Neural progenitor cell (in vitro differentiated cells): ENCODE measurements around the gene ROR2. TPM values are rescaled to one million over a fixed set of nuclear protein-coding genes. Genes with fewer than 3 reads are reported as not detected.

Experiments
- DNase-seq: peaks from one replicate; pipeline ENCODE4 v3.0.0-alpha.2; 2016; ENCODE audit warnings: low spot score
- H2AFZ ChIP-seq: fragments of 200-600 bp; sonication (generic); replicated peaks from 2 replicates; pipeline ENCODE4 v1.6.1; 2016; ENCODE audit warnings: antibody characterized with exemption
- H3F3A ChIP-seq: fragments of 200-600 bp; sonication (generic); 2 replicates; pipeline ENCODE4 v1.6.1; 2016; ENCODE audit warnings: antibody characterized with exemption, low read depth
- H3K27ac ChIP-seq: fragments of 200-600 bp; sonication (generic); 2 replicates; pipeline ENCODE4 v1.5.1; 2016; ENCODE audit warnings: mild to moderate bottlenecking
- H3K27me3 ChIP-seq: fragments of 200-600 bp; sonication (generic); 2 replicates; pipeline ENCODE4 v1.6.1; 2016; ENCODE audit warnings: mild to moderate bottlenecking, moderate library complexity
- H3K36me3 ChIP-seq: fragments of 200-600 bp; sonication (generic); 2 replicates; pipeline ENCODE4 v1.5.1; 2016
- H3K4me1 ChIP-seq: fragments of 200-600 bp; sonication (generic); 2 replicates; pipeline ENCODE4 v1.6.1; 2016; ENCODE audit warnings: mixed run types
- H3K4me2 ChIP-seq: fragments of 200-600 bp; sonication (generic); 2 replicates; pipeline ENCODE4 v1.6.1; 2016
- H3K4me3 ChIP-seq: fragments of 200-600 bp; sonication (generic); 2 replicates; pipeline ENCODE4 v1.5.1; 2016
- H3K79me2 ChIP-seq: fragments of 200-600 bp; sonication (generic); 2 replicates; pipeline ENCODE4 v1.6.1; 2016; ENCODE audit warnings: low read depth
- H3K9ac ChIP-seq: fragments of 200-600 bp; sonication (generic); 2 replicates; pipeline ENCODE4 v1.6.1; 2016
- H3K9me3 ChIP-seq: fragments of 200-600 bp; sonication (generic); 2 replicates; pipeline ENCODE4 v1.5.1; 2016; ENCODE audit warnings: low read depth
- H4K20me1 ChIP-seq: fragments of 200-600 bp; sonication (generic); 2 replicates; pipeline ENCODE4 v1.6.1; 2016; ENCODE audit warnings: low read depth
- H3K27ac Mint-ChIP-seq: 3 replicates; pipeline ENCODE4 v1.8.0; 2021; ENCODE audit warnings: mixed read lengths
- H3K27me3 Mint-ChIP-seq: 2 replicates; pipeline ENCODE4 v1.8.0; 2022; ENCODE audit warnings: low read depth, mild to moderate bottlenecking, inconsistent platforms, moderate library complexity, mixed read lengths; ENCODE audit not compliant: insufficient read depth
- H3K36me3 Mint-ChIP-seq: 3 replicates; pipeline ENCODE4 v1.8.0; 2021; ENCODE audit warnings: mixed read lengths
- H3K4me1 Mint-ChIP-seq: 3 replicates; pipeline ENCODE4 v1.8.0; 2021; ENCODE audit warnings: mixed read lengths
- H3K4me3 Mint-ChIP-seq: 3 replicates; pipeline ENCODE4 v1.8.0; 2021; ENCODE audit warnings: mild to moderate bottlenecking, moderate library complexity, mixed read lengths
- H3K9me3 Mint-ChIP-seq: 3 replicates; pipeline ENCODE4 v1.8.0; 2020; ENCODE audit warnings: mixed read lengths
- EZH2 ChIP-seq: fragments of 200-600 bp; sonication (generic); IDR thresholded peaks from 2 replicates; pipeline ENCODE4 v1.6.1; 2017; ENCODE audit warnings: antibody characterized with exemption, mild to moderate bottlenecking, moderate library complexity
- EZH2phosphoT487 ChIP-seq: fragments of 200-600 bp; sonication (generic); IDR thresholded peaks from 2 replicates; pipeline ENCODE4 v1.6.1; 2017; ENCODE audit warnings: antibody characterized with exemption
- total RNA-seq: library from RNA; depleted of rRNA; stranded (reverse); fragments of >200 nt; gene quantifications from 2 replicates; pipeline ENCODE4 v1.2.3, GENCODE V29; 2015; ENCODE audit warnings: low replicate concordance
- TF ChIP-seq, protein P1 (sequence below): fragments of 200-600 bp; sonication (generic); IDR thresholded peaks from 2 replicates; pipeline ENCODE4 v1.5.1; 2017; ENCODE audit warnings: antibody characterized with exemption, mild to moderate bottlenecking

ROR2 gene
- total RNA-seq, 1 donor from 2014 or later = 20.1 TPM

DNA sequence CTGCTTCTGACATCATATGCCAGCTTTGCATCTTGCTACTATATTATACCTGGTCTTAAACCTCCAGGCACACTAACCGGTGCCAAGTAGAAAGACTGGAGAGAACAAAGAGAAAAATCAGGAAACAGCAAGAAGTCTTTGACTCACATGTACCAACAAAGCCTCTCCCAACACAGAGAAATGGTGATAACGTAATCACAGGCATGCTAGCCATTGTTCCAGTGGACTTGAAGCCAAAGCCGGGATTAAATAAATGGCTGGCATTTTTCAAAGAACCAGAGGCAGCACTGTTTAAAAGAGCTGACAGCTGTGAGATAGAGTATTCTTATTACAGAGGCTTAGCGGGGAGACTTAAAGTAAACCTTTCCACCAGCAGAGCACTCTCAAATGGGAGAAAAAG is 378.0 kb downstream of the ROR2 start:
- Histone ChIP-seq H3K9me3 (no peaks in the 10 kb centered on the region), H3K4me1 (peaks cover 24% of the 10 kb centered on the region), H3K79me2 (no peaks in the 10 kb centered on the region), H3K4me2 (peak overlapping the region; percentile 23), H3K27me3 (no peaks in the 10 kb centered on the region), H4K20me1 (no peaks in the 10 kb centered on the region), H2AFZ (no peak overlapping the region), H3K27ac (no peak overlapping the region), H3K4me3 (no peak overlapping the region), H3F3A (peaks cover 1% of the 10 kb centered on the region), H3K36me3 (no peaks in the 10 kb centered on the region), H3K9ac (no peak overlapping the region)
- no peak overlapping the region for H3K4me3 Mint-ChIP-seq
- DNase-seq = peak; percentile 73
- peaks cover 19% of the 10 kb centered on the region for H3K4me1 Mint-ChIP-seq
- no peaks in the 10 kb centered on the region for H3K36me3 Mint-ChIP-seq
- H3K27me3 Mint-ChIP-seq = peaks cover 4% of the 10 kb centered on the region
- no peak for TF ChIP-seq EZH2
- TF ChIP-seq EZH2phosphoT487 = no peak
- TF ChIP-seq, protein P1, sequence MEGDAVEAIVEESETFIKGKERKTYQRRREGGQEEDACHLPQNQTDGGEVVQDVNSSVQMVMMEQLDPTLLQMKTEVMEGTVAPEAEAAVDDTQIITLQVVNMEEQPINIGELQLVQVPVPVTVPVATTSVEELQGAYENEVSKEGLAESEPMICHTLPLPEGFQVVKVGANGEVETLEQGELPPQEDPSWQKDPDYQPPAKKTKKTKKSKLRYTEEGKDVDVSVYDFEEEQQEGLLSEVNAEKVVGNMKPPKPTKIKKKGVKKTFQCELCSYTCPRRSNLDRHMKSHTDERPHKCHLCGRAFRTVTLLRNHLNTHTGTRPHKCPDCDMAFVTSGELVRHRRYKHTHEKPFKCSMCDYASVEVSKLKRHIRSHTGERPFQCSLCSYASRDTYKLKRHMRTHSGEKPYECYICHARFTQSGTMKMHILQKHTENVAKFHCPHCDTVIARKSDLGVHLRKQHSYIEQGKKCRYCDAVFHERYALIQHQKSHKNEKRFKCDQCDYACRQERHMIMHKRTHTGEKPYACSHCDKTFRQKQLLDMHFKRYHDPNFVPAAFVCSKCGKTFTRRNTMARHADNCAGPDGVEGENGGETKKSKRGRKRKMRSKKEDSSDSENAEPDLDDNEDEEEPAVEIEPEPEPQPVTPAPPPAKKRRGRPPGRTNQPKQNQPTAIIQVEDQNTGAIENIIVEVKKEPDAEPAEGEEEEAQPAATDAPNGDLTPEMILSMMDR = no peak
- H3K9me3 Mint-ChIP-seq = peaks cover 5% of the 10 kb centered on the region
- peak overlapping the region; percentile 66 for H3K27ac Mint-ChIP-seq

DNA sequence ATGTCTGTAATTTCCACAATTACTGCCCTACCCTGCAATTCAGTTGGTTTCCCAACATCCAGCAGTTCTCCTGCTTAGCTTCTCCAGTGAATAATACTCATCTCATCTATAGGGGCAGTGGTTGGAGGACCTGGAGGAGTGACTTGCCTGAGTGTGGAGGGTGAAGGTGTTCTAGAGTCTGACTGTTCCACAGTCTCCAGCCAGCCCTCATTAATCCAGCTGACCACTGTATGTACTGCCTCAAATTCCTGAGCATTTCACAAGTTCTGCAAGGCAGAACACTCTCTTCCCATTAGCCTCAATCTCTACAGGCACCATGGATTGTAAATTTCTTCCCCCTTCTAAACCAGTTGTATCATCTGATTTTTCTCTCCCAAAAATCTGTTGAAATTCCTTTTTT is 379.0 kb downstream of the ROR2 start:
- H3F3A ChIP-seq = no peaks in the 10 kb centered on the region
- no peak overlapping the region for H3K27ac ChIP-seq
- no peak for DNase-seq
- no peak overlapping the region for H3K4me2 ChIP-seq
- no peaks in the 10 kb centered on the region for H3K36me3 Mint-ChIP-seq
- H3K79me2 ChIP-seq = no peaks in the 10 kb centered on the region
- peaks cover 6% of the 10 kb centered on the region for H3K27me3 Mint-ChIP-seq
- H3K4me1 Mint-ChIP-seq = peaks cover 19% of the 10 kb centered on the region
- no peak overlapping the region for H2AFZ ChIP-seq
- peaks cover 5% of the 10 kb centered on the region for H3K9me3 Mint-ChIP-seq
- H3K4me3 ChIP-seq = no peak overlapping the region
- H3K4me1 ChIP-seq = peaks cover 21% of the 10 kb centered on the region
- no peaks in the 10 kb centered on the region for H4K20me1 ChIP-seq
- no peaks in the 10 kb centered on the region for H3K9me3 ChIP-seq
- H3K27me3 ChIP-seq = no peaks in the 10 kb centered on the region
- no peaks in the 10 kb centered on the region for H3K36me3 ChIP-seq
- TF ChIP-seq EZH2phosphoT487 (no peak), EZH2 (no peak)
- TF ChIP-seq, protein P1 = no peak
- H3K27ac Mint-ChIP-seq = no peak overlapping the region
- no peak overlapping the region for H3K4me3 Mint-ChIP-seq
- no peak overlapping the region for H3K9ac ChIP-seq

DNA sequence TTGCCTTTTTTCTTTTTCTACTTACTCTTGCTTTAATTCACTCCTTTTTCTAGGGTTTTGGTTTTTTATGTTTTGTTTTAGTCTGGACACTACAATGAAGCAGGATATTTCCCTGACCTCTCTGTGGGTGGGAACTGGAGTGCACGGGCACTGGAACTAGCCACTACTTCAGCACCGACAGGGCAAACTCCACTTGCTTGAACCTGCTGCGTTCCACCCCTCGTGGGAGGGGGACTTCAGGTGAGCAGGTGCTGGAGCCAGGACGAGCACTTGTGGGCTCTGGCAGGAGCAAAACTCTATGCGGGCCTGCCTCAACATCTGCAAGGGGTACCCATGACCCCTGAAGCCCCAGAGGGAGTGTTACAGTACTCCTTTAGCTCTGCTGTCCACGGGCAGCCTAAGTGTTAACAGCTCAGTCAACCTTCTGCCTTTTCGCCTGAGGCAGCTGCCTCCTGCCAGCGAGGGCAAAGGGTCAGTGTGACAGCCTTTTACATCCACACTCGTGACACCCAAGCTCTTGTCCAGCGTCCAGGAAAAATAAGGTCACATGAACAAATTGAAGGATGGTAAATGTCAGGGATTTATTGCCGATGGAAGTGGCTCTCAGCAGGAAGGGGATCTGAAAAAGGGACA is 382.3 kb downstream of the ROR2 start:
- no peak overlapping the region for H3K4me3 ChIP-seq
- no peaks in the 10 kb centered on the region for H3K79me2 ChIP-seq
- H3K4me1 ChIP-seq = peaks cover 20% of the 10 kb centered on the region
- H3K4me1 Mint-ChIP-seq = peaks cover 10% of the 10 kb centered on the region
- H3K9me3 Mint-ChIP-seq = peaks cover 3% of the 10 kb centered on the region
- no peaks in the 10 kb centered on the region for H3F3A ChIP-seq
- DNase-seq = no peak
- H3K27ac ChIP-seq = no peak overlapping the region
- no peak overlapping the region for H3K9ac ChIP-seq
- H4K20me1 ChIP-seq = no peaks in the 10 kb centered on the region
- no peaks in the 10 kb centered on the region for H3K9me3 ChIP-seq
- H3K4me2 ChIP-seq = no peak overlapping the region
- no peak overlapping the region for H2AFZ ChIP-seq
- H3K27me3 Mint-ChIP-seq = peaks cover 6% of the 10 kb centered on the region
- no peak overlapping the region for H3K27ac Mint-ChIP-seq
- H3K4me3 Mint-ChIP-seq = no peak overlapping the region
- H3K27me3 ChIP-seq = no peaks in the 10 kb centered on the region
- TF ChIP-seq EZH2 (no peak), EZH2phosphoT487 (no peak)
- TF ChIP-seq, protein P1 = no peak
- no peaks in the 10 kb centered on the region for H3K36me3 Mint-ChIP-seq
- H3K36me3 ChIP-seq = no peaks in the 10 kb centered on the region
